ENCODE measurements around the gene LTBP1.

DNA sequence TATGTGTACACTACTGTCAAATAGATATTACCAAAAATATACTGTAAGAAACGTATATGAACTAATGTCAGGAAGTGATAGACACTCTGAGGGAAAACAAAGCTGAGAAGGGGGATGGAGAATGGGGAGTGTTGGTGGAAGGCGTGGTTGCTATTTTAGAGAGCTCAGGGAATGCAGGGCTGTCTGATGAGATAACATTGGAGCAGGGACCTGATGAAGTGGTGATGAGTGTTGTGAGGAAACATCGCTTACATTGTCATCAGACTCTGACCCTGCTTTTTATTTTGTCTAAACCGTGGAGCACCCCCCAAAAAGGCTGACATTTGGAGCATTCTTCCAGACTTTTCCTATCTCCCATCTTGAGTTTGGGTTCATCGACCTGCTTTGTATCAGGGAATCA is 194.7 kb downstream of the LTBP1 start:
- TF ChIP-seq, protein P1, sequence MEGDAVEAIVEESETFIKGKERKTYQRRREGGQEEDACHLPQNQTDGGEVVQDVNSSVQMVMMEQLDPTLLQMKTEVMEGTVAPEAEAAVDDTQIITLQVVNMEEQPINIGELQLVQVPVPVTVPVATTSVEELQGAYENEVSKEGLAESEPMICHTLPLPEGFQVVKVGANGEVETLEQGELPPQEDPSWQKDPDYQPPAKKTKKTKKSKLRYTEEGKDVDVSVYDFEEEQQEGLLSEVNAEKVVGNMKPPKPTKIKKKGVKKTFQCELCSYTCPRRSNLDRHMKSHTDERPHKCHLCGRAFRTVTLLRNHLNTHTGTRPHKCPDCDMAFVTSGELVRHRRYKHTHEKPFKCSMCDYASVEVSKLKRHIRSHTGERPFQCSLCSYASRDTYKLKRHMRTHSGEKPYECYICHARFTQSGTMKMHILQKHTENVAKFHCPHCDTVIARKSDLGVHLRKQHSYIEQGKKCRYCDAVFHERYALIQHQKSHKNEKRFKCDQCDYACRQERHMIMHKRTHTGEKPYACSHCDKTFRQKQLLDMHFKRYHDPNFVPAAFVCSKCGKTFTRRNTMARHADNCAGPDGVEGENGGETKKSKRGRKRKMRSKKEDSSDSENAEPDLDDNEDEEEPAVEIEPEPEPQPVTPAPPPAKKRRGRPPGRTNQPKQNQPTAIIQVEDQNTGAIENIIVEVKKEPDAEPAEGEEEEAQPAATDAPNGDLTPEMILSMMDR (IDR thresholded peaks at IDR 0.05; ENCODE audit: low read depth, low read length, missing input control): no peak
- TF ChIP-seq, protein P2, sequence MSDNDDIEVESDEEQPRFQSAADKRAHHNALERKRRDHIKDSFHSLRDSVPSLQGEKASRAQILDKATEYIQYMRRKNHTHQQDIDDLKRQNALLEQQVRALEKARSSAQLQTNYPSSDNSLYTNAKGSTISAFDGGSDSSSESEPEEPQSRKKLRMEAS (IDR thresholded peaks at IDR 0.05): no peak
- TF ChIP-seq FOXA1 (IDR thresholded peaks at IDR 0.05) (no peak), RXRA (IDR thresholded peaks at IDR 0.05) (no peak), SP1 (IDR thresholded peaks at IDR 0.05) (no peak), GABPA (IDR thresholded peaks at IDR 0.05 in 1 of 2, conservative IDR thresholded peaks at IDR 0.05 in 1 of 2) (no peak), TAF1 (conservative IDR thresholded peaks at IDR 0.05) (no peak), RAD21 (IDR thresholded peaks at IDR 0.05) (no peak), NR2F2 (IDR thresholded peaks at IDR 0.05) (no peak)

Measured in liver (tissue), 3 donors.